ENCODE data around the gene ARL8A. TPM values are rescaled to one million over a fixed set of nuclear protein-coding genes. Genes with fewer than 3 reads are reported as not detected.
A peak's percentile ranks its signal among the peaks of the same experiment; 100 is the strongest.

ARL8A gene
- total and polyA plus RNA-seq, 4 donors, result 8.4 to 25.7 (median 20.2) TPM

DNA sequence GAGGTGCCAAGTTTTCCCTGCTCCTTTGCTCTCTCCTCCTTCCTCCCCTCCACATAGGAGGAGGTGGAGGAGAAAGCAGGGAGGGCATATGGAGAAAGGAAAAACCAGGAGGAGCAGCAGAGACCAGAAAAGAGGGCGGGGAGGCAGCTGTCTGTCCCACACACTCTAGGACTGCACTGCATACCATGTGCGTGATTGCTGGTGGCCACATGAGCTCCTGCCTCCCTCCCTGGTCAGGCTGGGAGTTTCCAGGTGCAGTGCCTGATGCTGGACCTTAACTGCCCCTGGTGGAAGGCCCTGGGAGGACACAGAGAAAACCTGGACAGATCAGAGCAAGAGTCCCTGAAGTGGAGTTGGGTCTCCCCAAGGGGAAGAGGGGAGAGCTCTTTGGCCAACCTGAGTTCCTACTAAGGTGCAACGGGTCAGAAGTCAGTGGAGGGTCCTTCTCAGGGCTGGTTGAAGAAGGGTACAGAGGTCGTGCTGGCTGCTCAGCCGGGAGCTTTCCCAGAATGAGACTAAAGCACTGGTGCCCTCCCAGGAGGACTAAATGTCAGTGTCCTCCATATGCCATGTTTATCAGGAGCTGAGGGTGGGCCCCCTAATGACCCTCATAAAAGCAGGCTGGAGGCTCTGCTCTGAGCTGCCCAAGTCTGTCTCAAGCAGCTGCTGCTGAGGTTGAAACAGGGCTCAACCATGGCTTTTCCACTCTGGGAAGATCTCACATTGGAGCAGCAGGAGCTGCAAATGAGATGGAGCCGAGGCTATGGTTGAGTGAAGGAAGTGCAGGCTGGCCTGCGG lies 45.6 kb upstream of the ARL8A start:
- WGBS, result 83% methylated on average over 7 of the region's 7 CpGs
- no peaks in the 10 kb centered on the region for H3K9me3 ChIP-seq (ENCODE audit: control insufficient read depth in 4 of 4, low read length in 3 of 4)
- TF ChIP-seq HNF4G (IDR thresholded peaks at IDR 0.05), result no peak
- TF ChIP-seq CTCF (IDR thresholded peaks at IDR 0.05; ENCODE audit: low read depth, low read length, missing input control), result peak; percentile 13
- no peak for DNase-seq (ENCODE audit: low spot score)
- H3K4me1 ChIP-seq (ENCODE audit: control insufficient read depth in 4 of 4, insufficient read depth in 4 of 4, low read length in 3 of 4), result peaks cover 0 to 11% (median 7%) of the 10 kb centered on the region in 4 donors
- H3K9ac ChIP-seq (ENCODE audit: low read depth in 1 of 2, low read length in 2 of 2), result no peak overlapping the region
- no peak overlapping the region for H3K4me3 ChIP-seq (ENCODE audit: low read depth in 1 of 3, low read length in 3 of 3)
- H3K27ac ChIP-seq (ENCODE audit: low read depth in 1 of 2, low read length in 2 of 2), result no peak overlapping the region
- H3K36me3 ChIP-seq (ENCODE audit: control insufficient read depth in 4 of 4, insufficient read depth in 3 of 4, low read depth in 1 of 4, low read length in 3 of 4), result no peaks in the 10 kb centered on the region
- peaks cover 0 to 5% (median 3%) of the 10 kb centered on the region in 4 donors for H3K27me3 ChIP-seq (ENCODE audit: control insufficient read depth in 4 of 4, insufficient read depth in 4 of 4, low read length in 3 of 4)

DNA sequence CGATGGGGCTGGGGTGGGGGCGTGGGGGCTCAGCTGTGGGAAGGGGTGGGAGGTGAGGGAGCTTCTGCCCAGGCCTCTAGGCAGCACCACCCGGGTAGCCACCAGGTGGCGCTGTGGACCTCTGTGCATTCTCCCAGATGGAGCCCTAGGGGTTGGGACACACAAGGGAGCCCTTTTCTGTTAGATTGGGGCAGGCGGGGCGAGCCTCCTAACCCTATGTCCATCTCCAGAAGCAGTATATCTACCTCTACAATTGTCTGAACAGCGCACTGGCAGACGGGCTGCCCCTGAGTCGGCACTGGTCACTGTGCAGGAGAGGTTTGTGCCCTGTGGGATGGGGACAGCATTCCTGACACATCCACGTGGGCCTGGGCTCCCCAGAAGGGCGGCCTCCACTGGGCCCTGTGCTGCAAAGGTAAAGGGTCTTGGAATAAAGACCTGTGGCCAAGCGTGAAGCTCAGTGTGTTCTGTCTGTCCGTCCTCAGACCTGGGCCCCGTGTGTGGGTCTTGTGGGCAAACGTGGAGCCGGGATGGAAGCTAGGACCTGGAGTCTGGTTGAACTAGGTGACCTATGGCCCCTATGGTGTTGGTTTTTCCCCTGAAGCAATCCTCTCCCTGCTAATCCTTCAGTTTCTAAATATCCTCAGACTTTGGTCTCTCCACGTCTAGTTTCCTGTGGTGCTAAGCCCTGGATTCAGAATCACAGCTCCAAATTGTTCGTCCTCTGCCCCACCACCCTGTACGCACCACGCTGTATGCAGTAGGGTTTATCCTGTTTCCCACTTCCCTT lies 44.7 kb upstream of the ARL8A start:
- Histone ChIP-seq H3K27ac (ENCODE audit: low read depth in 1 of 2, low read length in 2 of 2) (no peak overlapping the region), H3K4me3 (ENCODE audit: low read depth in 1 of 3, low read length in 3 of 3) (no peak overlapping the region), H3K9me3 (ENCODE audit: control insufficient read depth in 4 of 4, low read length in 3 of 4) (no peaks in the 10 kb centered on the region), H3K36me3 (ENCODE audit: control insufficient read depth in 4 of 4, insufficient read depth in 3 of 4, low read depth in 1 of 4, low read length in 3 of 4) (no peaks in the 10 kb centered on the region), H3K4me1 (ENCODE audit: control insufficient read depth in 4 of 4, insufficient read depth in 4 of 4, low read length in 3 of 4) (peaks cover 0 to 11% (median 7%) of the 10 kb centered on the region in 4 donors), H3K9ac (ENCODE audit: low read depth in 1 of 2, low read length in 2 of 2) (no peak overlapping the region), H3K27me3 (ENCODE audit: control insufficient read depth in 4 of 4, insufficient read depth in 4 of 4, low read length in 3 of 4) (peaks cover 0 to 4% (median 3%) of the 10 kb centered on the region in 4 donors)
- WGBS, result 51% methylated on average over 20 of the region's 20 CpGs
- no peak for TF ChIP-seq YY1 (IDR thresholded peaks at IDR 0.05)
- TF ChIP-seq HNF4G (IDR thresholded peaks at IDR 0.05), result no peak
- TF ChIP-seq, protein P1, sequence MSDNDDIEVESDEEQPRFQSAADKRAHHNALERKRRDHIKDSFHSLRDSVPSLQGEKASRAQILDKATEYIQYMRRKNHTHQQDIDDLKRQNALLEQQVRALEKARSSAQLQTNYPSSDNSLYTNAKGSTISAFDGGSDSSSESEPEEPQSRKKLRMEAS (IDR thresholded peaks at IDR 0.05), result no peak
- TF ChIP-seq GABPA (IDR thresholded peaks at IDR 0.05 in 1 of 2, conservative IDR thresholded peaks at IDR 0.05 in 1 of 2), result no peak
- TF ChIP-seq TAF1 (conservative IDR thresholded peaks at IDR 0.05), result no peak
- no peak for TF ChIP-seq ATF3 (IDR thresholded peaks at IDR 0.05)
- no peak for TF ChIP-seq RXRA (IDR thresholded peaks at IDR 0.05)
- peak; percentile 57 for TF ChIP-seq CTCF (IDR thresholded peaks at IDR 0.05; ENCODE audit: low read depth, low read length, missing input control)
- TF ChIP-seq, protein P2, sequence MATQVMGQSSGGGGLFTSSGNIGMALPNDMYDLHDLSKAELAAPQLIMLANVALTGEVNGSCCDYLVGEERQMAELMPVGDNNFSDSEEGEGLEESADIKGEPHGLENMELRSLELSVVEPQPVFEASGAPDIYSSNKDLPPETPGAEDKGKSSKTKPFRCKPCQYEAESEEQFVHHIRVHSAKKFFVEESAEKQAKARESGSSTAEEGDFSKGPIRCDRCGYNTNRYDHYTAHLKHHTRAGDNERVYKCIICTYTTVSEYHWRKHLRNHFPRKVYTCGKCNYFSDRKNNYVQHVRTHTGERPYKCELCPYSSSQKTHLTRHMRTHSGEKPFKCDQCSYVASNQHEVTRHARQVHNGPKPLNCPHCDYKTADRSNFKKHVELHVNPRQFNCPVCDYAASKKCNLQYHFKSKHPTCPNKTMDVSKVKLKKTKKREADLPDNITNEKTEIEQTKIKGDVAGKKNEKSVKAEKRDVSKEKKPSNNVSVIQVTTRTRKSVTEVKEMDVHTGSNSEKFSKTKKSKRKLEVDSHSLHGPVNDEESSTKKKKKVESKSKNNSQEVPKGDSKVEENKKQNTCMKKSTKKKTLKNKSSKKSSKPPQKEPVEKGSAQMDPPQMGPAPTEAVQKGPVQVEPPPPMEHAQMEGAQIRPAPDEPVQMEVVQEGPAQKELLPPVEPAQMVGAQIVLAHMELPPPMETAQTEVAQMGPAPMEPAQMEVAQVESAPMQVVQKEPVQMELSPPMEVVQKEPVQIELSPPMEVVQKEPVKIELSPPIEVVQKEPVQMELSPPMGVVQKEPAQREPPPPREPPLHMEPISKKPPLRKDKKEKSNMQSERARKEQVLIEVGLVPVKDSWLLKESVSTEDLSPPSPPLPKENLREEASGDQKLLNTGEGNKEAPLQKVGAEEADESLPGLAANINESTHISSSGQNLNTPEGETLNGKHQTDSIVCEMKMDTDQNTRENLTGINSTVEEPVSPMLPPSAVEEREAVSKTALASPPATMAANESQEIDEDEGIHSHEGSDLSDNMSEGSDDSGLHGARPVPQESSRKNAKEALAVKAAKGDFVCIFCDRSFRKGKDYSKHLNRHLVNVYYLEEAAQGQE (IDR thresholded peaks at IDR 0.05), result no peak
- TF ChIP-seq EGR1 (IDR thresholded peaks at IDR 0.05; ENCODE audit: low read depth in 2 of 2), result no peak
- peak; percentile 64 for TF ChIP-seq SP1 (IDR thresholded peaks at IDR 0.05)
- no peak for TF ChIP-seq FOXA1 (IDR thresholded peaks at IDR 0.05)
- peak; percentile 51 to 68 for TF ChIP-seq RAD21 (IDR thresholded peaks at IDR 0.05)
- TF ChIP-seq ZBTB33 (IDR thresholded peaks at IDR 0.05), result no peak
- peak in 1 of 2 donors; percentile 39 for TF ChIP-seq HNF4A (conservative IDR thresholded peaks at IDR 0.05)
- TF ChIP-seq NR2F2 (IDR thresholded peaks at IDR 0.05), result no peak
- TF ChIP-seq JUND (IDR thresholded peaks at IDR 0.05), result no peak
- TF ChIP-seq FOXA2 (IDR thresholded peaks at IDR 0.05), result no peak
- peak; percentile 85 for DNase-seq (ENCODE audit: low spot score)
